Mammary epithelial cell (primary cell): ENCODE results near the gene COP1.

Source experiments
- CTCF ChIP-seq, 2 donors: IDR thresholded peaks in 1 of 2; conservative IDR thresholded peaks in 1 of 2; 2 replicates each; pipeline ENCODE4 v1.5.1; 2011 to 2012; ENCODE audit warnings: inconsistent platforms in 2 of 2, low read length in 2 of 2, mild to moderate bottlenecking in 2 of 2, control low read depth in 1 of 2, low read depth in 1 of 2; ENCODE audit not compliant: insufficient read depth in 1 of 2; ENCODE audit errors: extremely low read depth in 1 of 2
- EZH2 ChIP-seq: IDR thresholded peaks from 2 replicates; pipeline ENCODE4 v1.6.1; 2012; ENCODE audit warnings: low read length, inconsistent platforms, borderline replicate concordance

- TF ChIP-seq CTCF (conservative IDR thresholded peaks at IDR 0.05 in 1 of 2, IDR thresholded peaks at IDR 0.05 in 1 of 2; ENCODE audit: extremely low read depth in 1 of 2, insufficient read depth in 1 of 2, low read depth in 1 of 2, low read length in 2 of 2): no peak
- no peak for TF ChIP-seq EZH2
Observed at GRCh38 chr1:176164014-176164678, 42.9 kb downstream of the COP1 start.
